ENCODE results near the gene PRELID1. TPM values are rescaled to one million over a fixed set of nuclear protein-coding genes. Genes with fewer than 3 reads are reported as not detected.

Gene PRELID1
- total RNA-seq, 1 experiment from 2014 or later, result 393 TPM

DNA sequence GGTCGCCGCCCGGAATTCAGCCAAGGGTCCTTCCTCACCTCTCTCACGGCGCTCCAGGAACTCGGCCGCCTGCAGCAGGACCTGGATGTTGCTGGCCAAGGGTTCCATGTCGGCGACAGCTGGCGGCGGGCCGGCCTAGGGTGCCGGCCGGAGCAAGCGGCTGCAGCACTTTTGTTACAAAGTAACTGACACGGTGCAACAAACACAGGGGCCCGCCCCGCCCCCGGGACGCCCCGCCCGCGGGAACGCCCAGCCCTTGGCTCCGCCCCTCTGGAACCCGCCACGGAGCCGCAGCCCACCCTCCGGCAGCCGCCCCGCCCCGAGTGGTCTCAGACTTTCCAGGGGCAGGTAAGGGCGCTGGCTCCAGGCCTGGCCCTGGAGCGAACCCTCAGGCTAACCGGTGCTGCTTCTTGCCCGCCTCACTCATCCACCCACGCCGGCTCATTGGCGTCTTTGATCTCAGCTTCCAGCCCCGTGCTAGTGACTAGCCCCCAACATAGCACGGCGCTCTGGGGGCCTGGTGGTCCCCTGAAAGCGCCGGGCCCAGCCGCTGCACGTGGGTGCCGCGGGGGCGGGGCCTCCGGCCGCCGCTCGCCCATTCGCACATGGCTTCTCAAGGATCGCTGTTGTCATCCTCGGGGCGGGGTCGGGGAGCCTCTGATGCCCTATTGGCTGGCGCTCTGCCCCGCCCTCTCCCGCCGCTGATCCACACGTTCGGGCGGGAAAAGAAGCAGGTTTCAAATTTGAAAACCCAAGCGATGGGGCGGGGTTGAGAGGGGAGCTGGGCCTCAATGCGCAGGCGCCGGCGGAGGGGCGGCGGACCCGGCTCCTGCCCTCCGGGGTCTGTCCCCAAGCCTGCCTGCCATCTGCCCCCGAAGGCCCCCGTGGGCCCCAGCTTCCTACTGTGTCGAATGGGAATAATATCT is 8.4 kb downstream of the PRELID1 start, which contains the start of gene MXD3:
TSS of gene MXD3 (minus strand) at position 176 of the 926 bp plus-strand sequence. CDS start at position 108, 68 bp downstream.
- DNase-seq (ENCODE audit: low spot score), result peak; percentile 94
- in situ Hi-C loops (cut with HindIII; ENCODE audit: low sequenced_read_pairs), result no loop called here

DNA sequence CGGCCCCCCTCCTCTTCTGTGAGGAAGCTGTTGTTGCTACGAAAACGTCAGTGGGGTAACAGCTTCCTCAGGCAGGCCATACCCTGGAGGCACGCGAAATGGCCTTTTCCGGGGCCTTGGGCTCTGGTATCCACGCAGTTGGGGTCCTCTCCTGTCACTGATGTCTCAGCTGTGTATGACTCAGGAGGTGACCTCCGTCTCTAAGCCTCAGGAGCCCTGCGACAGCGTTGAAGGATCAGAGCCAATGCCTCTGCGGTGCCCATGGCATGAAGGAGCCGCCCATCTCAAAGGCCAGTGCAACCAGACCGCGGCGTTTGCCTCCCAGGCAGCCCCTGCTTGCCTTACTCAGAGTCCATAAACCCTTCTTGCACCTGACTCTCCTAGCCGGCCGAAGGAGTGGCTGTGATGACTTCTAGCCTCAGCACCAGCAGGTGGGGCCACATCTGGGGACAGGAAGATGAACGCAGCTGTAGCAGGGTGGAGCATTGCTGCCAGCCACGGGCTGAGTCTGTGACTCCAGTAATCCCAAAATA is 9.1 kb downstream of the PRELID1 start:
- no peak for DNase-seq (ENCODE audit: low spot score)
- in situ Hi-C loops (cut with HindIII; ENCODE audit: low sequenced_read_pairs), result no loop called here

DNA sequence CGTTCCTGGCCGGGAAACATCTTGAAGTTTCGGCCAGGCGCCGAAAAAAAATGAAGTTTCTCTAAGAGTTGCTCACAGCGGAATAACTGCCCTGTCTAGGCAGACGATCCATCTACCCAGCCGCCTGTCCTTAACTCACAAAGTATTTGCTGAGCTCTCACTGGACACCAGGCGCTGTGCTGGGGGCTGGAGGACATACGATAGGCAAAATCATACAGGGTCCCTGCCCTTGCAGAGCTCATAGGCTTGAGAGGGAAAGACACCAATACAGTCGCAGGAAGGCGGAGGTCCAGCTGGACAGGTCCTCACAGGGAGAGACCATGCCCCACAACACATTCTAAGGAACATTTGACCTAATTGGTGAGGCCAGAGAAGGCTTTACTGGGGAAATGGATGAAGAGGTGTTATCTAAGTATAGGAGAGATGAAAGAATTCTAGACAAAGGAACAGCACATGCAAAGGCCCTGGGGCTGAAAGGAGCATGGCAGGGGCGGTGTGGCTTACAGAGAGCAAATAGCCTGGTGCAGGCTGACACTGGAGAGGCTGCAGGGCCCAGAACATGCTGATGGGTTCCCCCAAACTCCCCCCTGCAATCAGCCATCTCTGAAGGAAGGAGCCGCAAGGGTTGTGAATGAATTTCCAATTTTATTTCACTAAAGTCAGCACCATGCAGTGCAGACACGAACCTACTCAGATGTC is 10.1 kb downstream of the PRELID1 start:
- in situ Hi-C loops (cut with HindIII; ENCODE audit: low sequenced_read_pairs), result no loop called here
- DNase-seq (ENCODE audit: low spot score), result no peak

DNA sequence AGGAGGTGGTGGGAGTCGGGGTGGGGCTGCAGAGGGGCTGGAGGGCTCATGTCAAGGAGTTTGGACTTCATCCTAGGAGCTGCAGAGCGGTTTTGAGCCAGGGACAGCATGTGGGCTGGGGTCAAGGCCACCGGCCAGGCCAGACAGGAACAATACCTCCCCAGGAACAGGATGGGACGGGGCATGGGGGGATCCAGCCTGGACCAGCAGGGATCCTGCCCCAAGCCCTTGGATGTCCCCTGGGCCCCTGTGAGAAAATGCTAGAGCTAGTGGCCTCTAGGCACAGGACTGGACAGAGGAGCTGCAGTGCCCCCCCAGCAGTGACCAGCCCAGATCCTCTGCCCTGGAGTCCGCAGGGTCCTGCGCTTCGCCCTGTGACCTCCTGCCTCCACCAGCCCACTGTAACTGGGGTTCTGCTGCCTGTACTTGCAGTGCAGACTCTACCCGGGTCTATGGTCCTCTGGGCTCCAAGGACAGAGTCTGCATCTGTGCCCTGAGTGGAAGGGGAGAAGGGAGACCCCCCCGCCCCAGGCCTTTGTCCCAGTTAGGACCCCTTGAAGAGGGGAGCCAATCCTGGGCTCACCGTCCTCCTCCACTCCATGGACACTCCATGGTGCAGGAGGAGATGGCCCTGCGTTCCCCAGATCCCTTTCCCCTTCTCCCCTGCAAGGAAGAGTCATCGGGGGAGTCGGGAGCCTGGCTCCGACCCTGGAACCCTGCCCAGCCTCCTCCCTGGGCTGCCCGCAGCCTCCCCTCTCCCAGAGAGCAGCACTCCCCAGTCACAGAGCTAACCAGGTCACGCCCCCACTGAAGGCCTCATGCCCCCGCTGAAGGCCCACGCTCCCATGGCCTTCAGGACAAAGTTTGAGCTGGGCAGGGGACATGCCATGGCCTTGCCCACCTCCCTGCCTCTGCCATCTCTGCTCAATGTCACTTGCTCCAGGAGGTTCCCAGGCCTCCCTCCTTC is 11.1 kb downstream of the PRELID1 start:
- DNase-seq (ENCODE audit: low spot score), result no peak
- in situ Hi-C loops (cut with HindIII; ENCODE audit: low sequenced_read_pairs), result no loop called here

DNA sequence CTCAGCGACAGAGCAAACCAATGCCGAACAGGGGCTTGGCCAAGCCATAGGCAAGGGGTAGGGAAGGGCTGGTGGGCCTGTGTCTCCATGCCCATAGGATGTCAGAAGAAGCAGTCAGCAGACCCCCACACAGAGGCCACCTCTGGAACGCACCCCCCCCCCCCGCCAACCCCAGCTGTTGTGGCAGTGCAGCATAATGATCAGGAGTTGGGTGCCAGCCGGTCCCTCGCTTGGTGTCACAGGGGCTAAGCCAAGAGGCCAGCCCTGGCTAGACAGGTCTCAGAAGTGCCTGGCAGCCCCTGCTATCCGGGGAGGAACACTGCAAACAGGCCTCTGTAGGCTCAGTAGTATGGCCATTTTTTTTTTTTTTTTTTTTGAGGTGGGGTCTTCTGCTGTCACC is 11.8 kb downstream of the PRELID1 start:
- in situ Hi-C loops (cut with HindIII; ENCODE audit: low sequenced_read_pairs), result no loop called here
- no peak for DNase-seq (ENCODE audit: low spot score)

DNA sequence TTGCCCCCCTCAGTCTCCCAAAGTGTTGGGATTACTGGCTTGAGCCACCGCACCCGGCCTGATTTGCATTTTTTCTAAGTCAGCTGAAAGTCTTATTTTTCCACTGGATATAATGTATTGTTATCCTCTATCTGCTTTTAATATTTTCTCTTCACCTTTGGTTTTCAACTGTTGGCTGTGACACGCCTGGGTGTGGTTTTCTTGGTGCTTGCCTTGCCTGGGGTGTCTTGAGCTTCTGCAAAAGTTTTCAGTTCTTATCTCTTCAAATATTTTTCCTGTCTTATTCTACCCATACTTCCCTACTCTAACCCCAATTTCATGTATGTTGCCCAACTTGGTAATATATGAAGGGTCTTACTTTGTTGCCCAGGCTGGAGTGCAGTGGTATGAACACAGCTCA is 12.4 kb downstream of the PRELID1 start:
- in situ Hi-C loops (cut with HindIII; ENCODE audit: low sequenced_read_pairs), result no loop called here
- no peak for DNase-seq (ENCODE audit: low spot score)

DNA sequence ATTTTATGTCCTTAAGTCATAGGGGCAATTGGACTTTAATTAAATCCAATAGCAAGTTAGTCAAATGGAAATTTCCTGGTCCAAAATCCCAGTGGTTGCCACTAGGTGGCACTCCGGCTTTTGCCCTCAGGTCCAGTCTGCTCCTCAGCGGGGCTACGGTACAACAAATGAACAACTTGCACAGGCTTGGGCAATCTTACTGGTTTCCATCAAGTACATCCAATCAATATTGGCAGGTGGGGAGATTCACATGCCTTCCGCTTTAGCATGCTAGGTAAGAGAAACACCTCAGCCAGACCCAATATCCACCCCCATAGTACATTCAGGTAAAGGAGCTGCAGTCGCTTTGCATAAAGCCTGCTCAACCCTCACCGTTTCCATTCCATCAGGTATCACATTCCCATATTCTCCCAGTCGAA is 14.4 kb downstream of the PRELID1 start:
- in situ Hi-C loops (cut with HindIII; ENCODE audit: low sequenced_read_pairs), result no loop called here
- DNase-seq (ENCODE audit: low spot score), result peak; percentile 84

DNA sequence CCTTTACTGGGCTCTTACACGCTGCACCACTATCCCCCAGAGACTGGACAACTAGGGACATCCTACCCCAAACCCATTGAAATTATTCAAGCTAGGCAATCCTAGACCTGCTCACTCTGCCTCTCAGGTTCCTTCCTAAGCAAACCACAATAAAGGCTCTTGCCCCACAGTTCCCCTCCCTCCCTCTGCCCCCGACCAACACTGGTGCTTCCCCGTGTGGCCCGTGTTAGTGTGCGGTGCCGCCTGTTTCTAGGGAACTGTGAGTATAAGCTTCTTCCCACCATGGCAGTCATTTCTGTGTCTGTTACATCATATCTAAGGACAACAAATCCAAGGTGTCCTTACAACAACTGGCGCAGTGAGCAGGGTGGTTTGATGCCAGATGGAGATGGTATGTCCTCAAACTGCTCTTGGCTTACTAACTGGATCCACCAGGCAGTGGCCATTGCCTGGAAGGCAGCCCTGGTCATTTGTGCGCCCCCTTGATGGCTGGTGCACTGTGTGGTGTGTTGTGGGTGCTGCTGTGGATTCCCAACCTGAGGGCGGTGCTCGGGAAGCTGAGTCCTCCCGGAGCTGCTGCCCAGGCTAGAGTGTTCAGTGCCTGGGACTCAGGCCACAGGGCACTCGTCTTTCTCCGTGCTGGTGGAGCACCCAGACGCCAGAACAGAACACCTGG is 16.5 kb downstream of the PRELID1 start:
- in situ Hi-C loops (cut with HindIII; ENCODE audit: low sequenced_read_pairs), result no loop called here

DNA sequence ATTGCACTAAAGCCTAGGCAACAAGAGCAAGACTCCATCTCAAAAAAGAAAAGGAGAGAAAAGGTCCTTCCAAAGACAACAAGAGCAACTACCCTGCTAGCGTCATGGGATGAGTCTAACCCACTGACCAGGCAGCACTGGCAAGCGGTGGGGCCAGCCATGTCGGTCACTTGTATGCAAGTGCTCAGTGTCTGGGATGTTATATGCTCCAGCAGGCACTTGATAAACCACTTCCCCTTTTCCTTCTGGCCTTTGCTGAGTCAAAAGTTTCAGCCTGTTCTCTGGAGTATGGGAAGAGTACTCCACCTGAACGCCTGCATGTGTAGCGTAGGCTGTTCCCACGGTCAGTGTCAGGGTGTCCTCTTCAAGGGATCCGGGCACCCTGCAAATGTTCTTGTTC is 17.3 kb downstream of the PRELID1 start:
- in situ Hi-C loops (cut with HindIII; ENCODE audit: low sequenced_read_pairs), result no loop called here
- DNase-seq (ENCODE audit: low spot score), result no peak

More for the DNA sequence above, 16.5 kb downstream of the PRELID1 start:
- no peak for DNase-seq (ENCODE audit: low spot score)

DNA sequence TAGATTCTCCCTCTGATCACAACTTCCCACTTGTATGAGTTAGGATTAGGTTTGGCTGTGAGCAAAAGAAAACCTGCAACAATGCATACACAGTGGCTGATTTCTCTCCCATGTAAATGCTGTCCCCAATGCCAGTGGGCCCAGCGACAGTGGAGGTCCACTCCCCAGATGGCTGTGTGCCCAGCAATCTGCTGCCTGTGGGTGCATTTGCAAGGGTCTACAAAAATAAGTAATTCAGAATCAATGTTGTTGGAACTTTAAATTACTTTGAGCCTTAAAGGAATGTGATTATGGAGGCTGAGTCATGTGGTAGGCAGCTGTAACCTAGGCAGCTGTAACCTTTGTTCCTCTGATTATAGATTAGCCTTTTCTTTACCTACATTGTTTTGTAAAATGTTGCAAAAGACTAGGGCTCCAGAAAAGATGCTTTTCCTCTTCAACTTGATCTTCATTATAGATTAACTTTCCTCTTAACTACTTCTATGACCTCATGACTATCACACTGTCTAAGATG is 22.3 kb downstream of the PRELID1 start:
- in situ Hi-C loops (cut with HindIII; ENCODE audit: low sequenced_read_pairs), result no loop called here
- no peak for DNase-seq (ENCODE audit: low spot score)

DNA sequence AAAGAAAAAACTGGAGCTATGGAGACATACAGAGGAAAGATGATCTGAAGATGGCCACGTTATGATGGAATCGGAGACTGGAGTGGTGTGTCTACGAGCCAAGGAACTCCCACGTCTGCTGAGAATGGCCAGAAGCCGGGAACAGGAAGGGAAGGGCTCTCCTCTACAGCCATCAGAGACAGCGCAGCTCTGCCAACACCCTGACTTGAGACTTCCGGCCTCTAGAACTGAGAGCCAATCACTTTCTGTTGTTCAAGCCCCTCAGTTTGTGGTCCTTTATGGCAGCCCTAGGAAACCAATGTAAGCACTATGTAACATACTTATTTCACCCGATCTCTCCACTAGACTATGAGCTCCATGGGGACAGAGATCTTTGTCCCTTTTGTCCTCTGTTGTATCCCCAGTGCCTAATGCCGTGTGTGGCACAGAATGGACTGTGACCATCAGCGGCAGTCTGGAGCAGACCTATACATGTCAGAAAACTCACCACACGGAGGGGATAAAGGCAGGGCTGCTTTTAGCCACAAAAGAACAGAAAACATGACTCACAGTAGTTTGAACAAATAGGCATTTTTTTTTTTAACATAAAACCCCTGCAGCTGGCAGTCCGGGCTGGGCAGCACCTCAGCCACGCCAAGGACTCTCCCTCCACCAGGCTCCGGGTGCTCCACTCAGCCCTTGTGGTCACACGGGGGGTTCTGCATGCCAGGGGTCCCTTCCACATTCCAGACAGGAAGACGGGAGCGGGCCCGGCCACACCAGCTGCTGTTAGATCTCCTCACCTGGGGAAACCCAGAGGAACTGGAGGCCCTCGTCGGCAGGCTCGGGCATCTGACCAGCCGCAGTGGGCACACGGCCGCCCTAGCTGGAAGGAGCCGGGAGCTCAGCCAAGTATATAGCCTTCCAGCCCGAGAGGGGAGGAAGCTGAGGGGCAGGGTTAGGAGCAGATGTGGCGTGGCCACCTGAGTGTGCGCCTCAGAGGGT is 24.2 kb downstream of the PRELID1 start:
- DNase-seq (ENCODE audit: low spot score), result no peak
- in situ Hi-C loops (cut with HindIII; ENCODE audit: low sequenced_read_pairs), result no loop called here

DNA sequence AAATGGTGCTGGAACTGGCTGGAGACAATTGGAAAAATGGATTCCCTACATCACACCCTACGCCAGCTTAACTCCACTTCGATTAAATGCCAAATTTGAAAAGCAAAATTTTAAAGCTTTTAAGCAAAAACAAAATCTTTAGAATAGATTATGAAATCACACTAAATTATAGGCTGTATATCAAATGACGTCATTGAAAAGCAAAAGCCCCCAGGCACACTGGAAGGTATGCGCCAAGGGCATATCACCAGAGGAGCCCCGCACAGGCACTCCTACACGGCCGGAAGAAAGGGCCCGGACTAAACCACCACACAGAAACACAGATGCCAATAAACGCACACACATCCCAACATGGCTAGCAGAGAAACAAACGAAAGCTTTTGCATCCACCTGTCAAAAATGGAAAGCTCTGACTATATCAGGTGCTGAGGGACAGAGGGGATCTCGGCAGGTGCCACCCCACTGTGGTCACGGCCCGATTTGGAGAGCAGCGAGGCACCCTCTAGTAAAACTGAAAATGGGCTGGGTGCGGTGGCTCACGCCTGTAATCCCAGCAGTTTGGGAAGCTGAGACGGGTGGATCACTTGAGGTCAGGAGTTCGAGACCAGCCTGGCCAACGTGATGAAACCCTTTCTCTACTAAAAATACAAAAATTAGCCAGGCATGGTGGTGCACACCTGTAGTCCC is 25.1 kb downstream of the PRELID1 start:
- no peak for DNase-seq (ENCODE audit: low spot score)
- in situ Hi-C loops (cut with HindIII; ENCODE audit: low sequenced_read_pairs), result no loop called here

DNA sequence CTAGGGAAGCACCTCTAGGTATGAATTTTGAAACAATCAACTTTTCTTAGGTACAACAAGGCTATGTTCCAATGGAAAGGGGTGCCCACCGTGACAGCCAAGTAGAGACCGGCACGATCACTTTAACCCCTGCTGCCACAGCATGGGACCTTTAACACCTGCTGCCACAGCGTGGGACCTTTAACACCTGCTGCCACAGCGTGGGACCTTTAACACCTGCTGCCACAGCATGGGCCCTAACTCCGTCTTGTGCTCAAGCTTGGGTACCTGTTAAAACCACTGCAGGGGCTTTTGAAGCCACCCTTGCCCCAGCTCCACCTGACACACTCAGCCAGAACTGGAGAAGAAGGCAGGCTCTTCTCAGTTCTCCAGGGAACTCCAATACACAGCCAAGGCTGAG is 26.3 kb downstream of the PRELID1 start:
- in situ Hi-C loops (cut with HindIII; ENCODE audit: low sequenced_read_pairs), result no loop called here

DNA sequence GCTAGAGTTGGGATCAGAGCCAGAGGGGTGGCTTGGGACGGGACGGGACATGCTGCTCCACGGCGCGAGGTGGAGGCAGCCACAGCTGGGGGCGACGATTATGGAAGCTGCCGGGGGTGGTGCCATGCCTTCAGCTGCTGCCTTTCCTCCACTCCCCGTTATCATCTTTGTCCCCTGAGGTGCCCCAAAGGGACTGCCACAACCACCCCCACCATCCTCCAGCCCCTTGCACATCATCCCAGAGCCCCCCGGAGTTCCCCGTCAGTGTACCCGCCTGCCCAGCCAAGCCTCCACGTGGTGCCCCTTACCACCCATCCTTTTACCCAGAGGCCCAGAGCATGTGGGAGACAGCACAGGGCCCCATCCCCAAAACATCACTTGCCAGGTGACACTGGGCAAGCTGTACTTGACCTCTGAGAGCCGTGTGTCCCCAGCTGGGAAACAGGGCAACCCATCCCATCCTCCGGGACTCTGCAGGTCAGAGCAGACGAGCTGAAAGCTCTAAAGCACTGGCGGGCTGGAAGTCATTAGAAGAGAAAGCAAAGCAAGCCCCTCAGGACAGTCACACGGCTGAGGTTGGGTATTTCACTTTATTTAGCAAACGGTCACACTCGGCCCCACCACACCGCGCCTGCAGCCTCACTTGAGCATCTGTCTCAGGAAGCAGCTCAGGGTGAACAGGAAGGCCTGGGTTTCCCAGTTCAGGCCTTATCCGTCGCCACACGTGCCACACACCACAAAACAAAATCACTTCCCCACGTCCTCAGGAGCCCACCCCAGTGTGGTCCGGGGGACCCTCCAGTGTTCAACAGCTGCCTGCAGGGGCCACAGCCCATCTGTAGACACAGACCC is 27.6 kb downstream of the PRELID1 start:
- no peak for DNase-seq (ENCODE audit: low spot score)
- in situ Hi-C loops (cut with HindIII; ENCODE audit: low sequenced_read_pairs), result no loop called here

More for the DNA sequence above, 26.3 kb downstream of the PRELID1 start:
- DNase-seq (ENCODE audit: low spot score), result no peak

DNA sequence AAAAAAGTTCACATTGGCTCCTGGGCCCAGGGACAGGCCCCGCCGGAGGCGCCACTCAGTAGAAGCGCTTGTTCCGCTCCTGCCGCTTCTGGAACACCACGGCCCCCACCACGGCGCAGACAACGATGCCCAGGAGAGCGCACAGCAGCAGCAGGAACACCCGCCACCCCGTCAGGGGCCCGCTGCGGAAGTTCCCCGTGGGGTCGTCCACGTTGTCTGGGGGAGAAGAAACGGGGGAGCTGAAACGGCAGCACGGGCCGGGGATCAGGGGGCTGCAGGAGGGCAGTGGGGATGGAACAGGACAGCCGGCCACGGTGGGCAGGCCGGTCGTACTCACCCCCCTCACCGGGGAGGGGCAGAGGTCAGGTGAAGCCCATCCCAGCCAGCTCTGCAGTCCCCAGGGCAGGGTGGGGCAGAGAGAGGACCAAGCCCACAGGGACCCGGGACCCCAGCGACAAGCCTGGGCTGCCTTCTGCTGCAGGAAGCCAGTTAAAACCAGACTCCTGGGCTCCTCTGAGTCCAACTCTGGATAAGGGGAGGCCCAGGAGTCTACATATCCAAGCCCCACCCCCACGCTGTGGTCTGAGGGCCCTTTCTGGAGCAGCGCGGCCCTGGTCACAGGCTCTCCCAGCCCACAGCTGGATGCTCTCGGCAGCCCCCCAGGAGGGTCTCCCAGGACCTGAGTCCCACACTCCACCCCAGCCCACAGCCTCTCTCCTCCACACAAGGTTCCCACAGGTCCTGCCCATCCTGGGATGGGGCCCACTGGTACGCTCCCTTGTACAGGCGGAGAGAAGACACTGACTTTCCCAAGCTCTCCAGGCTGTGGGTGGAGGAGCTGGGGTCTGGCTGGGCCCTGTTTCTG is 28.7 kb downstream of the PRELID1 start:
- in situ Hi-C loops (cut with HindIII; ENCODE audit: low sequenced_read_pairs), result no loop called here
- DNase-seq (ENCODE audit: low spot score), result no peak
